GM21723 (cell line): Measurements from ENCODE around the gene PAQR7.

Experiments used
- ATAC-seq: cut with Tn5 transposase; IDR thresholded peaks from one replicate; pipeline ENCODE4 v1.9.1; 2021; ENCODE audit warnings: mild to moderate bottlenecking, moderate library complexity; ENCODE audit not compliant: unreplicated experiment

PAQR7 gene

DNA sequence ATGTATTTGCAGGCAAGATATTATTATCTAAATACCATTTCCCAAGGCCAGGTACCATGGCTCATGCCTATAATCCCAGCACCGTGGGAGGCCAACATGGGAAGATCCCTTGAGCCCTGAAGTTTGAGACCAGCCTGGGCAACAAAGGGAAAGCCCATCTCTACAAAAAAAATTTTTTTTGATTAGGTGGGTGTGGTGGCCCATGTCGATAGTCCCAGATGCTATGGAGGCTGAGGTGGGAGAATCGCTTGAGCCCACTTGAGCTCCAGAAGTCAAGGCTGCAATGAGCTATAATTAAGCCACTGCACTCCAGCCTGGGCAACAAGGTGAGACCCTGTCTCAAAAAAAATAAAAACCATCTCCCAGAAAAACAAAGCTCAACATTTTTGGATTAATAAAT lies 28.5 kb upstream of the PAQR7 start:
- no peak for ATAC-seq

DNA sequence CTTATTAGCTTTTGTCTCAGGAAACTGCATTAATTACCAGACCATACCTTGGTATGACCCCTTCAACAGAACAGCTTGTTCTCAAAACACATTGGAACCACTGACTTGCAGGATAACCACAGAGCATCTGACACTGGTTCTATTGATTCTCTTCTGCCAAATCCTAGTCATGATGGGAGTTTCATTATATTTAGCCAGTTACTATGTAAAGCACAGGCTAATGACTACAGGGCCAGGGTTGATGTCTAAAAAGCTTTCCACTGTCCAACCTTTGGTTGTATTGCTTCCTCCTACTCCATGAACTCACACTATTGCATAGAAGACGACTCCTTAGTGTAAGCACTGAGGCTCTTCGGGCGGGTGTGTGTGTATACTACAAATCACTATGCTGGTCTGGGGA lies 27.0 kb upstream of the PAQR7 start:
- ATAC-seq, result no peak

DNA sequence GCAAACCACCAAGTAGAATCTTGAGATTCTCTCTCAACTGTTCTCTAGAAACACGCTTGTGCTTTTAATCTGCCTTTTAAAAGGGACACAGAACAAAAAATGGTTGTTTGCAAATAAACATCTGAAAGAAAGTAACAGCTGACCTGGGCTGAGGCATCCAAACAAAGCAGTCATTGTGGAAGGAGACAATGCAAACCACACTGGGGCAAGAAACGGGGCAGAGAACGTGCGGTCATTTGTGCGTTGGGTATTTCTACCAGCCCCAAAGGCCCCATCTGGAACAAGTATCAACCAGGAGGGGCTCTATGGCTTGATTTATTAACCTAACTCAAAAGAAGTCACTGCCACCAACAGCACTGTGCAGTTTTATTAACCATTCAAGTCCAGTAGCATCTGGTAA lies 24.7 kb upstream of the PAQR7 start:
- ATAC-seq, result no peak

DNA sequence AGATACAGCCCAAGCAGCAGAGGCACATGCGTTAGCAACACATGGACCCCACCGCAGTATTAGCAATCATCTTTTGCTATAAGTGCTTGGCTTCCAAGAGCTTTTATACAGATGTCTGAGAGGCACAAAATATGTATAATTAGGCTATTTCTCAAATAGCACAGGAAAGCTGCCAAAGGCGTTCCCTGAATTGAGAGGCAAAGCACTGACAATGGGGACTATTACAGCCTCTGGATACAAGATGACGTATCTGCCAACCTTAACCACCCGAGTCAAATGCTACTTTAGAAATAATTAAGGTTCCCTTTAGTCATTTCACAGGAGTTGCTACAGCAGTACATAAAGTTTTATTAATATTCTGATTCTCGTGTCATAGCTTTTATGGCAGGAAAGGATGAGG lies 24.3 kb upstream of the PAQR7 start:
- no peak for ATAC-seq

DNA sequence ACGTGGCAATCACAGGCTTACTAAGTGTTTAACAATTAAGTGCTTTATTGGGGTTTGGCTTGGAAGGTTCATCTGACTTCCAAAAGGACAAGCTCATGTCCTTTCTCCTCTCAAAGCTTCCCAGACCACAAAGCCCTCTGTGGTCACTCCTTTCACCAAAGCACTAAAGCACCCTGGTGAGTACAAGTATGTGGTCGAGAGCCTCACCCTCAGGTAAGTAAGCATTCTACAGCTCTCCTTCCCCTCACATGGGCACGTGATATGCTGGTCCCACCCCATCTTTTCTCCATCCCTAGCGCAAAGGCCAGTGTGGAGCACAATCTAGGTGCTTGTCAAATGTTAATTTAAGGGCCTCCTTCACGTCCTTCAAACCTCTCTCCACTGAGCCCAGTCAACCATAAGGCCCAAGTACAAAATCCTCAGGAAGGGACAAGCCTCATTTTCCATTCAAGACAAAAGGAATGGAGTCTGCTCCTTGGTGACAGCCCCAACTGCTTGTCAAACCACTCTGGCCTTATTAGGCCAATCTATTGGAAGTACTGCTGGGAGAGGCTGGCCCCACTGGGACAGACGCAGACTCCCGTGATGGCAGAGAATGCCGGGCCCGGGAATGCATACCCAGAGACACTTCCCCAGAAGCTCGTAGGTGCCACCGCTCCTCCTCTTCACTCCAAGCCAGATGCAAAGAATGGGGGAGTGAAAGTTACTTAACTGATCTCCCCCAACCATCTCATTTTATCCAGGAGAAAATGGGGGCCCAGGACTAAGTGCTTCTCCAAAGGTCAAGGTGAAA lies 22.9 kb upstream of the PAQR7 start:
- ATAC-seq, result no peak

DNA sequence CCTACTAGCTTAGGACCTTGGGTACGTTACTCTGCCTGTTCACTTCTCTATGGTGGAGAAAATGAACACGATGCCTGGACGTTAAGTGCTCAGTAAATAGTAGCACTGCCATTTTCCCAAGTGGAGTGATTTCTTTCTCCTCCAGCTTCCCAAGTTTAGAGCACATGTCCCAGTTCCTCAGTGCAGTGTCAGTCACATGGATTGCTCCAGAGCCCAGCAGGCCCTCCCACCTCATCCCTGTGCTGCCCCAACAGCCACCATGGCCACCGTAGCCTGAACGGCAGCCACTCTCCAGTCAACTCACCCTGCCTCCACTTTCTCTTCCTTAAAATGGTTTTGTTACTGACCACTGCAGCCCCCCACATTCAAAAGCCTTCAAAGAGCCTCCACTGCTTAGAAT lies 22.2 kb upstream of the PAQR7 start:
- ATAC-seq, result no peak

DNA sequence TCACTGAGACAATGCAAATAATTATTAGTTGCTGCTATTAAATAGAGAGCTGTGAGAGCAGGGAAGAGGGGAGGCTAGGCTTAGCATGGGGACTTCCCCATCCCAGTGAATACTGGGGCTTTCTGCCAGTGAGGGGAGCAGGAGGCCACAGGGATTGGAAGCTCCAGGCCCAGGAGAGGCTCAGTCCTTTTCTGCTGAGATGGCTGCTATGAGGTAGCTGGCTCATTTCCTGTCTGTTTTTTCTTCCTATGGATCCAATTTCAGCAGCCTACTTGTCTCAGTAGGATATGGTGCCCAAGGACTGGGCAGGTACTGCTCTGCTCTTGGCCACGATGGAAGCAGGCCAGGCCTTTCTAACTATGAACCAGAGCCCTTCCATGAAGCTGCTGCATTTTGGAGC lies 20.8 kb upstream of the PAQR7 start:
- ATAC-seq, result no peak

DNA sequence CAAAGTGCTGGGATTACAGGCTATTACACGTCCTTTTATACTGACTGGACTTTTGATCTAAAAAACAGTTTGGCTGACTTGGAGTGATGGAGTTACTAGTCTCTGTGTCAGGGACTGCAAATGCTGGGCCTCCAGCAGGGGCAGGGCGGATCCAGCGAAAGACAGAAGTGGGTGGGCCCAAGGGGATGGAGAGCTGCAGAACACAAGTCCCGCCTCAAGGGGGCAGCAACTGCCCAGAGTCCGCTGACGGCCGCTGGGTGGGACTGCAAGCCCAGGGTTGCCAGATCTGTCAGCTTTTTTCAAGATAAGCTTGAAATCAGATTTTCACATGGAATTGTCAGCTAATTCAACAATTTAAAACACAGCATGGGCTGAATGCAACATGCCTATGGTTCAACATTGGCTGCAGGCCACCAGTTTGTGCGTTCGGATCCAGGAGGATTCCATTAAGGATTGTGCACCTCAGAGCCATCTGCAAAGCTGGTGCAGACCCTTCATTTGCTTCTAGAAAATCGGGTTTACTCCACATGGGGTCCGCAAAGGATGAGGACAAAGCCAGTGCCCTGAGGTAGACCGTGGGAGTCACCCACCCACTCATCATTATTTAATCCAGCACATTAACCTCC lies 20.0 kb upstream of the PAQR7 start:
- peak; percentile 76 for ATAC-seq

DNA sequence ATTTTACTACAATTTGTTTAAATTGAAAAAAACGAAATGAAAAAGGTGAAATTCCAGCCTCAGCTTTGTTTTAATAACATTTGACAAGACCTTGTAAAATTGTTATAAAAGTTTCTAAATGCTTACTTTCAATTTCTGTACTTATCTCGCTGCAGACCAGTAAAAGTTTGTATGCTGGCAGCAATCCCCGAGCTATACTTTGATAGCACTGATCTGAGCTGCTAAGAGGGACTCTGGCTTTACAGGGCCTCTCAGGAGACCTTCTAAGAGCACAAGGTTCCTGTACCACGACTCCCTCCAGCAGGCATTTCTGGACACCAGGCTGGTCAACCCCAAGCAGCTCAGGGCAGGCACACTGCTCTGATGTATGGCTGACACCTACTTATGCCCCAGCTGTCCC lies 17.6 kb upstream of the PAQR7 start:
- ATAC-seq, result no peak

DNA sequence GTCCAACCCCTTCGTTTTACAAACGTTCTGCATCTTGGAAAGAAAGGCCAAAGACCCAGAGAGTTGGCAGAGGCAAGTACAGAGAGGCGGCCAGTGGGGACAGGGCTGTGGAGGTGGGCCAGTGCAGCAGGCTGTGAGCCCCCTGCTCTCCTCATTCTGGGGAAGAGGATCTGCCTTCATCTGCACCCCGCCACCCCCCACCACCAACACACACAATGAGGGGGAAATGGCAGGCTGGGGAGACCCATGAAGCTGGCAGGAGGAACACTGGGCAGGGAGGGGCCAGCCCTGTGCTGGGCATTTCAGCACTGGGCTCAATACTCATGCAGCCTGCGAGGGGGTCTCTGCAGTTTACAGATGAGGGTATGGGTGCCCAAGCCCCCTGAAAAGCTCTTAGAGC lies 16.1 kb upstream of the PAQR7 start:
- no peak for ATAC-seq

DNA sequence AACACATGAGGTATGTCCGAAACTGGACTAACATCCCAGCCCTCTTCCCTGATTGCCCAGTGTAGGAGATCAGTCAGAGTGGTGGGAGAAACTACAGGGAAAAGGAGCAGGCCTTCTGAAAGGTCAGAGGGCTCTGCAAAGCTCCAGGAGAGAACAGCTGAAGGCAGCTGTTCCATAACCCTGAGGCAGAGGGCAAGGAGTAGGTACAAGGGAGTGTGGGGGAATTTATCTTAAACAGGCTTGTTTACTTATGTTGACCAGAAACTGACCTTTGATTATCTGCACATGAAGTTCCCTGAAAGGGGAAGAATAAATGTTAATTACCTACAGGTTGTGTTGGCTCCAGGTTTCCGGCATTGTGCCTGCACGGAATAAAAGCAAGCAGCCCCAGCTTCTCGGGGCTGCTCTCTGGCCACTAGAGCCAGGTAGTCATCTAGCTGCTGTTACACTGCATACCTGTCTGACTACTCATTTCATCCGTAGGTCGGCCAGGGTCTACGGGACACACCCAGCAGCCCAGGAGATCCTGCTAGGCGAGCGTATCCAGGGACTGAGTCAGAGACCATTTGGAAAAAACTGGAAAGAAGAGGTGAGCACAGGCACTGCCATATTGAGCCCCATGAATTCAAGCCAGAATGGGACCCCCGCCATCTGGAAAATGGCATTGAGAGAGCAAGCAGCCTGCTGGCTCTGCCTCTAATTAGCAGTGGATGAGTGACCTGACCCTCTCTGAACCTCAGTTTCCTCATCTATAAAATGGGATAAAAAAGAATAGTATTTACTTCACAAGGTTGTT lies 14.9 kb upstream of the PAQR7 start:
- ATAC-seq, result no peak

DNA sequence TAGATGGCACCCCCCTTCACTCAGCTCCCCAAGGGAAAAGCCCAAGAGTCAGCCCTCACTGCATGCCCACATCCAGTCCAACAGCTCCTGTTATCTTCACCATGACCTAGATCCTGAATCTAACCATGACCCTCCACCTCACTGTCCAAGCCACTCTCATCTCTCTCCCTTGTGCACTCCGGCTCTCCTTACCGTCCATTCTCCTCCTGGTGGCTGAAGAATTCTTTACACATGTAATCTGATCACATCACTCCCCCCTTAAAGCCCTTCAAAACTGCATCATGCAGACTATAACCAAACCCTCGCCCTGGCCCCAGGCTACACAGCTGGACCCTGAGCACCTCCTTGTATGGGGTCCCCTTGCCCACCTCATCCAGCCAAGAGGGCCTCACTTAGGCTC lies 14.0 kb upstream of the PAQR7 start:
- no peak for ATAC-seq

DNA sequence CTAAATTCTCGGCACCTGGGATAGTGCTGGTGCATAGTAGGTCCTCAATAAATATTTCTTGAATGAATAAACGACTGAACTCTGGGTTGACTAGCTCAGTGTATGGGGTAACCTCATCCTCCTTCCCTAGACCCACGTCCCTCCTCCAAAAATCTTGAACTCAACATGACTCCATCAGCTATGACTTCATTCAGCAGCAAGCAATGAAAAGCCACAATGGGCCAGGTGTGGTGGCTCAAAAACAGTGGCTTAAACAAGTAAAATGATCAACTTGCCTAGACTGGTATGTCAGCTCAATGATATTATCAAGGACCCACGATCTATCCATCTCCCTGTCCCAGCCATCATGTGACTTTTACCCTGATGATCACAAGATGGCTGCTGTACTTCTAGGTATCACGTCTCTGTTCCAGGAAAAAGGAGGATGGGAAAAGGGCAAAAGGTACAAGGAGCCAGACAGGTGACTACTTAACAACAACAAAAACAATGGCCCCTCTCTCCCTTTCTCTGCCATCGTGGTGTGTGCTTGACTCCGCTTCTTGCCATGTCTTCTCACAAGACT lies 13.0 kb upstream of the PAQR7 start:
- no peak for ATAC-seq

DNA sequence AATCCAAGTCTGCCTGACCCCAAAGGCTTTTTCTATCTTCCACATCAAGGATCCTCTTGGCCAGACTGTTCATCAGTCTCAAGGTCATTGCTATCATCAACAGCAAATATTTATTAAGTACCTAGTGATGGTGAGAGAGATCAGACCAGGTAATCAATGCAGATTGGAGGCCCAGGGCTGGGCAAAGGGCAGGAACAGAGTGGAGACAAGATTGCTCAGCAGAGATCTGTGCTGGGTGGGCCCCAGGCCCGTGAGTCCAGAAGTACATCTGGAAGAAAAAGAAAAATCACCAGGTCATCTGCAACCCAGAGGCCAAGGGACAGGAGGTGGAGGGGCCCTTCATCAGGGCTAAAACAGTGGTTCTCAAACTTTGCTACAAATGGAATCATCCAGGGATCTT lies 10.1 kb upstream of the PAQR7 start:
- no peak for ATAC-seq

DNA sequence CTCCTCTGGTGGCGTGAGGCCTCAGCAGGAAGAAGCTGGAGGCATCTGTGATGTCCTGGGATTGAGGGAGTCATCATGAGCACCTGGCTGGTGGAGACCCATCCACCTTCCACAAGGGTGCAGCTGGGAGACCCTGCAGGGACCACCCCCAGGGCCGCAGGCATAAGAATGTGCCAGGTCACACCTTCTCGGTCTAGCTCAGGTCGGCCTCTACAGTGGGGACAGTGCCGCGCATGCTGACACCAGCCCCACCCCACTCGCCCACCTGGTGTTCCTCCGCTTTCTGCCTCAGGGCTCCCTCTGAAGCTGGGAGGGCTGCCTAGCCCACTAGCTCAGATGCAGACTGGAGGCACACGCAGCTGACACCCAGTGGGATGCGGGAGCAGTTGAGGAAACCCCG lies 5.8 kb upstream of the PAQR7 start:
- no peak for ATAC-seq

DNA sequence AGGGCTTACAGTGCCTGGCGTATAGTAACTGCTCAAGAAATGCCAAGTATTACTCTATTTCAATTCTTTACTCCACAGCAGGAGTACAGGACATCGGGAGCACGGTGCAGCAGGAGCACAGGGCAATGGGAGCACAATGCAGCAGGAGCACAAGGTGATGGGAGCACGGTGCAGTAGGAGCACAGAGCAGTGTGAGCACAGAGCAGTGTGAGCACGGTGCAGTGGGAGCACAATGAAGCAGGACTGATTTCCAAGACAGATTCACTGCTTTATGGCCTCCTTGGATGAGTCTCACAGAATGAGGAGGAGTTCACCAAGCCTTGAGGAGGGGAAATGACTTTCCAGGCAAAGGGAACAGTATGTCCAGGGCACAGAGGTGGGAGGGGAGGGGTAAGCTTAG lies 5.0 kb upstream of the PAQR7 start:
- ATAC-seq, result no peak

DNA sequence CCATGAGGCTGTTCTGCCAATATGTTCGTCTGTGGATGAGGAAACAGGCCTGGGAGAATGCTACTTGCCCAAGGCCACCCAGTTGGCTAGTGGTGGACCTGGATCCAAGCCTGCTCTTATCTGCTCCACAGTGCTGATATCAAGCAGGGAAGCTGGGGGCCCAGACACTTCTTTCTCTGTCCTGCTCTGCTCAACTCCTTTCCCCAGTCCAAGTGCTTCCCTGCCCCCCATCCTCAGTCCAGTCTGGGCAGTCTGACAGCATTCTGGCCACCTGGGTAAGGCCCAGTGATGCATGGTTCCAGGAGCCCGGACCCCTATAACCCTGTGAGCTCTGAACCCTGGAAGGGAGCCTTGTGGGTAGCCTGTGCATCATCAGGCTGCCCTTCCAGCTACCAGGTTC lies 4.2 kb upstream of the PAQR7 start:
- ATAC-seq, result no peak

DNA sequence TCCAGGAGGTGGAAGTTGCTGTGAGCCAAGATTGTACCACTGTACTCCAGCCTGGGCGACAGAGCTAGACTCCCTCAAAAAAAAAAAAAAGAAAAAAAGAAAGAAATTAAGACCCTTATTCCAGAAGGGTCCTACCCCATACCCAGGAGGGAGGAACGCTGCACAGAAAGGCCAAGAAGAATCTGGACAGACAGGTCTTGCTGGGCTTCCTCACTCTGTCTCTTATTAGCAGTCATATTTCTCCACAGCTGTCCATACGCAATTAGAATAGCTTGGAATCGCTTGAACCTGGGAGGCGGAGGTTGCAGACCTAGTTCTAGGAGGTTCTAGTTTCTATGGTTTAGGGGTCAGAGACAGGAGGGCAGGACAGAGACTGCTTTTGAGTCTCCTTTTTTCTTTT lies 3.2 kb upstream of the PAQR7 start:
- no peak for ATAC-seq

DNA sequence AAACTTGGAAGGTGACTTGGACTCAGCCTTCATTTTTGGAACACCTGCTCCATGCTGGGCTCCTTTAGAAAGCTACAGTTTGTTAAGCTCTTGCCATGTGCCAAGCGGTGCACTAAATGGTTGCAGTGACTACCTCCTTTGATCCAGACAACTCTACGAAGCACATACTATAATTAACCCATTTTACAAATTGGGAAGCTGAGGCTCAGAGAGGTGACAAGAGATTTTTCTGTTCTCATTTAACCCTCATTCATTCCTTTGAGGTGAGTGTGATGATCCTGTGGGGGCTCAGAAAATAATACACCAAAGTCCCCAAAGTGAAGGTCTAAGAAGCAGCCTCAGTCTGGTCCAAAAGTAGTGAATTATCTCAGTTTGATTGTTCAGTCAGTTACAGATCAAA lies 1.6 kb upstream of the PAQR7 start:
- ATAC-seq, result no peak

DNA sequence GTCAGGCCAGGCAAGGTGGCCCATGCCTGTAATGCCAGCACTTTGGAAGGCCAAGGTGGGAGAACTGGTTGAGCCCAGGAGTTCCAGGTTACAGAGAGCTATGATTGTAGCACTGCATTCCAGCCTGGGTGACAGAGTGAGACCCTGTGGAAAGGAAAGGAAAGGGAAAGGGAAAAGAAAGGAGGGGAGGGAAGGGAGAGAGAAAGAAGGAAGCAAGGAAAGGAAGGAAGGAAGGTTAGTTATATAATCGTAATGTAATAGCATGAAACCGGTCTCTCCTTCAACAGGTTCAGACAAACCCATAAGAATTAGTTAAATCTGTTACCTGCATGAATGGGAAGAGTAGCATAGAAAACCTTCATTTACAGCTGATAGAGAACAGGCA lies 1.2 kb upstream of the PAQR7 start:
- no peak for ATAC-seq

DNA sequence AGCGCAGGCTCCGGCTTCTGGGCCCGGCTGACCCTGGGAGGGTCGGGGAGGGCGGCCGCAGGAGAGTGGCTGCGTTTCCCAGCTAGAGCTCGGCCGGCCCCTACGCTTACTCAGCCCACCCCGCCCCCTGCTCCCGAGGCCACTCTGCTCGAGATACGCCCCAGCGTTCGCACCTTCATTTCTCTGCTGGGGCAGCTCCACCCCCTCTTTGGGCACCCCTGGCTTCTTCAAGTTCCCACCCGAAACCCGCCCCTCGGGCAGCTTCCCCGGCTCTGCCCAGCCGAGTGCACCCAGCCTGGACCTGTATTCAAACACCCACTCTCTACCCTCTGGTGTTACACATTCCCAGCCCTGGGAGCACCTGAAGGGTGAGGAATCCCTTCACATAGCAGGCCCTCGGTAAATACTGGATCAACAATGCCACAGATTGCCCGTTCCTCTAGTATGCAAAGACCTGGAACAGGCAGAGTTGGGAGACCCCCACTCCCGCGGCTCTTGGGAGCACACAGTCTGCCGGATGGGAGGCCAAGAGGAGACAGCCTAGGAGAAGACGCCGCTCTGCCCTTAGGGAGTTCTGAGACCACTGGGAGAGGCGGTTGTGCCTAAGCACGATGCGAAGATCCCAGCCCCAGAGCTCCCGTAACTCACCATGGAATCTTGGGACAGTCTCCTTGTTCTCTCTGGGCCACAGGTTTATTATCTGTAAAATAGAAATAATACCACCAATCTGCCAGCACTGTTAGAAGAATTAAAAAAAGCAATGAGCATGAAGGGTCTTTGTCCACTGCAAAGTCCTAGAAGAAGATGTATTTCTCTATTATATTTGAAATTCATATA lies 566 bp upstream of the PAQR7 start:
- peak; percentile 12 for ATAC-seq
